Measurements from ENCODE around the gene DERL2.

GRCh38 chr17:5446786-5447185, 39.2 kb downstream of the DERL2 start:
- TF ChIP-seq CTCF (IDR thresholded peaks at IDR 0.05) (no peak), POLR2A (IDR thresholded peaks at IDR 0.05) (no peak)

Measured in gastroesophageal sphincter (tissue), 3 donors.